Breast epithelium (tissue), 4 donors: ENCODE measurements around the gene TMEM147. TPM values are rescaled to one million over a fixed set of nuclear protein-coding genes. Genes with fewer than 3 reads are reported as not detected.

Experiments
- DNase-seq, 2 donors: peaks; one replicate each; pipeline ENCODE4 v3.0.0-alpha.2; 2019; ENCODE audit warnings: low spot score in 2 of 2
- H3K27ac ChIP-seq, 2 donors: fragments of 200-600 bp; sonication (generic) in 1 of 2; one replicate each; pipeline ENCODE4 v1.5.1; 2016 to 2019; ENCODE audit warnings: mild to moderate bottlenecking in 1 of 2
- H3K27me3 ChIP-seq, 2 donors: fragments of 200-600 bp; sonication (generic) in 1 of 2; one replicate each; pipeline versions ENCODE4 v1.5.1 to v1.6.0; 2017 to 2019; ENCODE audit warnings: control low read depth in 1 of 2, mild to moderate bottlenecking in 1 of 2
- H3K36me3 ChIP-seq: fragments of 200-600 bp; one replicate; pipeline ENCODE4 v1.5.1; 2019
- H3K4me1 ChIP-seq, 2 donors: fragments of 200-600 bp; sonication (generic); one replicate each; pipeline ENCODE4 v1.5.1; 2016 to 2019; ENCODE audit warnings: control low read depth in 1 of 2
- H3K4me3 ChIP-seq, 3 donors: fragments of 200-600 bp; sonication (generic); 1 replicate in 2 of 3; 2 replicates in 1 of 3; pipeline ENCODE4 v1.5.1; 2016 to 2019; ENCODE audit warnings: mild to moderate bottlenecking in 3 of 3, moderate library complexity in 2 of 3
- H3K9me3 ChIP-seq, 2 donors: fragments of 200-600 bp; sonication (generic) in 1 of 2; one replicate each; pipeline ENCODE4 v1.5.1; 2016 to 2019; ENCODE audit warnings: control low read depth in 1 of 2
- CTCF ChIP-seq, 3 donors: fragments of 450-650 bp; IDR thresholded peaks; one replicate each; pipeline ENCODE4 v1.5.1; 2016 to 2017; ENCODE audit warnings: antibody characterized with exemption in 3 of 3, mild to moderate bottlenecking in 3 of 3, moderate library complexity in 3 of 3
- POLR2A ChIP-seq: fragments of 450-650 bp; IDR thresholded peaks from one replicate; pipeline ENCODE4 v1.6.1; 2016; ENCODE audit warnings: antibody characterized with exemption, mild to moderate bottlenecking, moderate library complexity
- POLR2AphosphoS5 ChIP-seq, 3 donors: sonication (generic); formaldehyde crosslinking; IDR thresholded peaks; one replicate each; pipeline ENCODE4 v1.6.1; 2017; ENCODE audit warnings: antibody characterized with exemption in 3 of 3
- intact Hi-C: fragments of 100-400 bp; cut with DNase I; formaldehyde crosslinking; loops from one replicate; pipeline ENCODE4 v1.15.1; 2023; ENCODE audit warnings: low total_unique reads
- total RNA-seq, 3 donors: library from RNA; depleted of rRNA; stranded (reverse); fragments of >200 nt; gene quantifications; one replicate each; pipeline ENCODE4 v1.1.0, GENCODE V29; 2016

Gene TMEM147
- total RNA-seq, 3 donors from 2014 or later, result 67.4 to 91.8 (median 91.8) TPM

GRCh38 chr19:35533822-35534392, 11.5 kb upstream of the TMEM147 start:
- H3K9me3 ChIP-seq, result no peaks in the 10 kb centered on the region
- intact Hi-C loops, result no loop called here
- H3K4me3 ChIP-seq, result peak overlapping the region in 1 of 3 donors; percentile 44
- H3K36me3 ChIP-seq, result no peaks in the 10 kb centered on the region
- H3K27me3 ChIP-seq, result peaks cover 0 to 28% of the 10 kb centered on the region in 2 donors
- no peak for TF ChIP-seq POLR2A
- no peak for TF ChIP-seq CTCF (IDR thresholded peaks at IDR 0.05)
- TF ChIP-seq POLR2AphosphoS5 (IDR thresholded peaks at IDR 0.05), result no peak
- no peaks in the 10 kb centered on the region for H3K4me1 ChIP-seq
- no peak overlapping the region for H3K27ac ChIP-seq
- DNase-seq, result no peak

- Histone ChIP-seq H3K36me3 (no peaks in the 10 kb centered on the region), H3K27ac (no peak overlapping the region), H3K27me3 (peaks cover 0 to 21% of the 10 kb centered on the region in 2 donors), H3K4me3 (no peak overlapping the region), H3K9me3 (no peaks in the 10 kb centered on the region), H3K4me1 (no peaks in the 10 kb centered on the region)
- intact Hi-C loops, result no loop called here
- TF ChIP-seq CTCF (IDR thresholded peaks at IDR 0.05), result no peak
- TF ChIP-seq POLR2A, result no peak
- TF ChIP-seq POLR2AphosphoS5 (IDR thresholded peaks at IDR 0.05), result no peak
- DNase-seq, result no peak
These were observed 10.5 kb upstream of the TMEM147 start for GRCh38 chr19:35534803-35535480.

GRCh38 chr19:35539314-35539713, 6.1 kb upstream of the TMEM147 start:
- no peak overlapping the region for H3K4me3 ChIP-seq
- H3K4me1 ChIP-seq, result peaks cover 0 to under 1% of the 10 kb centered on the region in 2 donors
- no peaks in the 10 kb centered on the region for H3K36me3 ChIP-seq
- peaks cover 0 to 3% of the 10 kb centered on the region in 2 donors for H3K27me3 ChIP-seq
- no peak for DNase-seq
- H3K9me3 ChIP-seq, result no peaks in the 10 kb centered on the region
- no peak overlapping the region for H3K27ac ChIP-seq
- intact Hi-C loops, result no loop called here
- TF ChIP-seq POLR2AphosphoS5 (IDR thresholded peaks at IDR 0.05), result no peak
- TF ChIP-seq POLR2A, result no peak
- TF ChIP-seq CTCF (IDR thresholded peaks at IDR 0.05), result no peak

GRCh38 chr19:35539850-35540249, 5.6 kb upstream of the TMEM147 start:
- H3K36me3 ChIP-seq, result no peaks in the 10 kb centered on the region
- no peak overlapping the region for H3K27ac ChIP-seq
- DNase-seq, result no peak
- H3K27me3 ChIP-seq, result no peaks in the 10 kb centered on the region
- intact Hi-C loops, result loop anchor here (5.0 kb wide), 1 partner anchor 488 kb away; no protein-coding TSS in a partner anchor
- H3K9me3 ChIP-seq, result no peaks in the 10 kb centered on the region
- TF ChIP-seq POLR2AphosphoS5 (IDR thresholded peaks at IDR 0.05) (no peak), CTCF (IDR thresholded peaks at IDR 0.05) (no peak), POLR2A (no peak)
- H3K4me3 ChIP-seq, result no peak overlapping the region
- H3K4me1 ChIP-seq, result peaks cover 0 to 3% of the 10 kb centered on the region in 2 donors

- Histone ChIP-seq H3K36me3 (no peaks in the 10 kb centered on the region), H3K27ac (no peak overlapping the region), H3K4me1 (peaks cover 0 to 3% of the 10 kb centered on the region in 2 donors), H3K4me3 (no peak overlapping the region), H3K9me3 (no peaks in the 10 kb centered on the region), H3K27me3 (no peaks in the 10 kb centered on the region)
- no peak for DNase-seq
- TF ChIP-seq POLR2A (no peak), CTCF (IDR thresholded peaks at IDR 0.05) (no peak), POLR2AphosphoS5 (IDR thresholded peaks at IDR 0.05) (no peak)
- intact Hi-C loops, result loop anchor here (5.0 kb wide), 1 partner anchor 488 kb away; no protein-coding TSS in a partner anchor
These were observed 5.0 kb upstream of the TMEM147 start for GRCh38 chr19:35540356-35540927.
